HG03558 (cell line): Measurements from ENCODE around the gene OR10G2.
"Not testable (repeated sequence)": the region's sequence is repeated elsewhere in the genome, so short reads cannot be mapped to it uniquely, and the experiment has no call there.

Source experiments
- ATAC-seq: cut with Tn5 transposase; IDR thresholded peaks from one replicate; pipeline ENCODE4 v1.9.1; 2021; ENCODE audit warnings: moderate number of reproducible peaks; ENCODE audit not compliant: unreplicated experiment; ENCODE audit errors: extremely low read depth

OR10G2 gene

GRCh38 chr14:21602181-21602580 is 32.6 kb downstream of the OR10G2 start:
- not testable (repeated sequence) for ATAC-seq

GRCh38 chr14:21589317-21589716 is 45.4 kb downstream of the OR10G2 start:
- no peak for ATAC-seq
